Smooth muscle cell (in vitro differentiated cells): ENCODE data around the gene MAGEC2. TPM values are rescaled to one million over a fixed set of nuclear protein-coding genes. Genes with fewer than 3 reads are reported as not detected.

ENCODE experiments used
- DNase-seq: peaks from one replicate; lab custom pipeline; 2025; ENCODE audit not compliant: unreplicated experiment; lab: John Stamatoyannopoulos, UW
- H2AFZ ChIP-seq: fragments of 200-600 bp; sonication (generic); 2 replicates; pipeline ENCODE4 v1.6.0; 2016; ENCODE audit warnings: antibody characterized with exemption, low read depth, mild to moderate bottlenecking
- H3F3A ChIP-seq: fragments of 200-600 bp; sonication (generic); 2 replicates; pipeline ENCODE4 v1.6.0; 2017; ENCODE audit warnings: antibody characterized with exemption, low read depth
- H3K27ac ChIP-seq: fragments of 200-600 bp; sonication (generic); 2 replicates; pipeline ENCODE4 v1.5.1; 2016; ENCODE audit warnings: low read depth, mild to moderate bottlenecking
- H3K27me3 ChIP-seq: fragments of 200-600 bp; sonication (generic); 2 replicates; pipeline ENCODE4 v1.6.1; 2016; ENCODE audit warnings: low read depth, mild to moderate bottlenecking
- H3K36me3 ChIP-seq: fragments of 200-600 bp; sonication (generic); 2 replicates; pipeline ENCODE4 v1.5.1; 2016; ENCODE audit warnings: low read depth
- H3K4me1 ChIP-seq: fragments of 200-600 bp; sonication (generic); 2 replicates; pipeline ENCODE4 v1.5.1; 2016; ENCODE audit warnings: low read depth
- H3K4me2 ChIP-seq: fragments of 200-600 bp; sonication (generic); 2 replicates; pipeline ENCODE4 v1.6.0; 2016; ENCODE audit warnings: mild to moderate bottlenecking
- H3K4me3 ChIP-seq: fragments of 200-600 bp; sonication (generic); 2 replicates; pipeline ENCODE4 v1.5.1; 2016; ENCODE audit warnings: mild to moderate bottlenecking
- H3K79me2 ChIP-seq: fragments of 200-600 bp; sonication (generic); 2 replicates; pipeline ENCODE4 v1.6.0; 2016; ENCODE audit warnings: low read depth, mild to moderate bottlenecking
- H3K9ac ChIP-seq: fragments of 200-600 bp; sonication (generic); 2 replicates; pipeline ENCODE4 v1.6.0; 2016; ENCODE audit warnings: low read depth
- H3K9me3 ChIP-seq: fragments of 200-600 bp; sonication (generic); replicated peaks from 2 replicates; pipeline ENCODE4 v1.5.1; 2016; ENCODE audit warnings: low read depth
- H4K20me1 ChIP-seq: fragments of 200-600 bp; sonication (generic); 2 replicates; pipeline ENCODE4 v1.6.0; 2016; ENCODE audit warnings: low read depth
- WGBS: methylation state at CpG from one replicate; pipeline ENCODE4 v1.1.7; 2016; ENCODE audit warnings: low lambda C conversion rate; 5-methylcytosine and 5-hydroxymethylcytosine counted together
- polyA plus RNA-seq: library from polyadenylated mRNA; unstranded; fragments of >200 nt; fragmentation: Nextera tagmentation; extraction: Ambion mirVana; gene quantifications from 2 replicates; pipeline ENCODE4 v1.2.1, GENCODE V29; 2016
- total RNA-seq: library from RNA; depleted of rRNA; stranded (reverse); fragments of >200 nt; gene quantifications from 2 replicates; pipeline ENCODE4 v1.2.3, GENCODE V29; 2014
- TF ChIP-seq, protein P1 (sequence below): fragments of 200-600 bp; sonication (generic); IDR thresholded peaks from 2 replicates; pipeline ENCODE4 v1.5.1; 2017; ENCODE audit warnings: borderline replicate concordance, mild to moderate bottlenecking, antibody characterized with exemption; ENCODE audit not compliant: insufficient read depth, poor library complexity, severe bottlenecking

The MAGEC2 gene
- total and polyA plus RNA-seq, 2 experiments from 2014 or later: not detected

DNA sequence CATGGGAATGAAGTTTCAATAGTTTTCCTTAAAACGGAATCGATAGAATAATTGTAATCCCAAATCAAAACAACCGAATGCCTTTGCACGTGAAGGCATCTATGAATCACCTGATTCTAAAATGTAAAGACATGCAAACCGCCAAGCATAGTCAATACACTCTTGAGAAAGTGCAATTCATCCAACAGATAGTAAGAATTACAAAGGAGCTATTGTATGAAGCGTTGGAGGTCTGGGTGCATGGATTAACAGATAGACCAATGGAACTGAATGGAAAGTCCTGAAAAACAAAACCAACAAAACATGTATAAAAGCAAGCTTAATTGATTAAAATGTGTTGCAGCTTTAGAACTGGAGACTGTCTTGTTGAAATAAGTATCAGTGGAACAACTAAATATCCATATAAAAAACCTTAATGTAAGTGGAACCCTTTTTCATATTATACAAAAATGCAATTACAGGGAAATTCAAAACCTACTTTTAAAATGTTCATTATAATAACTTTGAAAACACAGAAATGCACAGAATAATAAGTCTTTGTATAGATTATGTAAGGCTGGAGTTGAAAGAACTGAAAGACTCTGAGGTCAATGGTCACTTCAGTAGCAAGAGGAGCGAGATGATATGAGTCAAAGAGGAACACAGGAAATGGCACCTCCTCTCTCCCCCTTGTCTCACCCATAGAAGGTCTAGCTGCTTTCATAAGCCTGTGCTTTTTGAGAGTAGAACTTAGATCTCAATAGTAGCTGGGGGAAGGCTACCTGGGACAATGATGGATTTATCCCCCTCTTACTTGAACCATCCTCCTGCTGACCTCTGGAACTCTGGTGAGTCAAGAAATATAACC lies 20.1 kb downstream of the MAGEC2 start:
- H3K9ac ChIP-seq: no peak overlapping the region
- no peaks in the 10 kb centered on the region for H3K27me3 ChIP-seq
- H2AFZ ChIP-seq: no peak overlapping the region
- no peak overlapping the region for H3K27ac ChIP-seq
- no peaks in the 10 kb centered on the region for H4K20me1 ChIP-seq
- TF ChIP-seq, protein P1, sequence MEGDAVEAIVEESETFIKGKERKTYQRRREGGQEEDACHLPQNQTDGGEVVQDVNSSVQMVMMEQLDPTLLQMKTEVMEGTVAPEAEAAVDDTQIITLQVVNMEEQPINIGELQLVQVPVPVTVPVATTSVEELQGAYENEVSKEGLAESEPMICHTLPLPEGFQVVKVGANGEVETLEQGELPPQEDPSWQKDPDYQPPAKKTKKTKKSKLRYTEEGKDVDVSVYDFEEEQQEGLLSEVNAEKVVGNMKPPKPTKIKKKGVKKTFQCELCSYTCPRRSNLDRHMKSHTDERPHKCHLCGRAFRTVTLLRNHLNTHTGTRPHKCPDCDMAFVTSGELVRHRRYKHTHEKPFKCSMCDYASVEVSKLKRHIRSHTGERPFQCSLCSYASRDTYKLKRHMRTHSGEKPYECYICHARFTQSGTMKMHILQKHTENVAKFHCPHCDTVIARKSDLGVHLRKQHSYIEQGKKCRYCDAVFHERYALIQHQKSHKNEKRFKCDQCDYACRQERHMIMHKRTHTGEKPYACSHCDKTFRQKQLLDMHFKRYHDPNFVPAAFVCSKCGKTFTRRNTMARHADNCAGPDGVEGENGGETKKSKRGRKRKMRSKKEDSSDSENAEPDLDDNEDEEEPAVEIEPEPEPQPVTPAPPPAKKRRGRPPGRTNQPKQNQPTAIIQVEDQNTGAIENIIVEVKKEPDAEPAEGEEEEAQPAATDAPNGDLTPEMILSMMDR: no peak
- no peak overlapping the region for H3K4me3 ChIP-seq
- H3K9me3 ChIP-seq: peaks cover 2% of the 10 kb centered on the region
- DNase-seq: no peak
- no peak overlapping the region for H3K4me2 ChIP-seq
- H3K4me1 ChIP-seq: no peaks in the 10 kb centered on the region
- no peaks in the 10 kb centered on the region for H3K36me3 ChIP-seq
- WGBS: 72% methylated on average over 7 of the region's 7 CpGs
- H3F3A ChIP-seq: no peaks in the 10 kb centered on the region
- H3K79me2 ChIP-seq: no peaks in the 10 kb centered on the region

DNA sequence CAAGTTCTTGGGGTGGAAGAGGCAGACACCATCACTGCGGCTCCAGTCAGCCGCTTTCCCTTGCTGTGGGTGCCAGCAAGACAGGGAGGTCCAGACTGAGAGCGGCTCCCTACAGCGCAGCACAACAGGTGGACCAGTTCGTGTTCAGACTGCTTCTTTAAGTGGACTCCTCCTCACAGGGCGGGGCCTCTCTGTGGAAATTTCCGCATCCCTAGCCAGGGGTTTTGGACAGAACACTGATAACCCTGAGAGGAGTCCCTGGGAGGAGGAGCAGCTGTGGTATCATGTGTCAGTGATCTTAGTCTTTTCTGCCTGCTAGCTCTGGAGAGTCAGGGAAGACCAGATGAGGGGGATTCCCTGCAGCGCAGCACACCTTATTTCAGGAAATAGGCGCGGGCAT lies 48.5 kb downstream of the MAGEC2 start:
- Histone ChIP-seq H2AFZ (no peak overlapping the region), H3K27ac (no peak overlapping the region), H3F3A (no peaks in the 10 kb centered on the region), H3K79me2 (no peaks in the 10 kb centered on the region), H3K36me3 (no peaks in the 10 kb centered on the region), H3K4me3 (no peak overlapping the region), H3K27me3 (no peaks in the 10 kb centered on the region), H4K20me1 (no peaks in the 10 kb centered on the region), H3K4me2 (no peak overlapping the region), H3K9me3 (no peaks in the 10 kb centered on the region), H3K4me1 (no peaks in the 10 kb centered on the region), H3K9ac (no peak overlapping the region)
- DNase-seq: no peak
- TF ChIP-seq, protein P1: no peak
- 81% methylated on average over 10 of the region's 10 CpGs for WGBS
